Spleen (tissue), 7 donors: ENCODE results near the gene TNS1.

ENCODE experiments used
- CTCF ChIP-seq, 11 experiments: fragments of 200-600 bp in 7 of 11; fragments of 450-650 bp in 4 of 11; sonication (generic) in 4 of 11; IDR thresholded peaks in 8 of 11; conservative IDR thresholded peaks in 3 of 11; 1 replicate in 7 of 11; 2 replicates in 4 of 11; pipeline versions ENCODE4 v1.4.0 to v1.8.0; 2016 to 2021; ENCODE audit warnings: antibody characterized with exemption in 11 of 11, inconsistent platforms in 4 of 11, mild to moderate bottlenecking in 1 of 11
- POLR2A ChIP-seq, 3 donors: fragments of 450-650 bp; IDR thresholded peaks; one replicate each; pipeline ENCODE4 v1.5.1; 2017; ENCODE audit warnings: antibody characterized with exemption in 3 of 3, mild to moderate bottlenecking in 1 of 3
- POLR2AphosphoS5 ChIP-seq, 3 donors: sonication (generic); formaldehyde crosslinking; IDR thresholded peaks; one replicate each; pipeline ENCODE4 v1.5.1; 2017; ENCODE audit warnings: antibody characterized with exemption in 3 of 3
- donor health status: DM: no; HTN: no; CAD: no; lungs with moderate emphysema.
- donor health status: DM: no; HTN: no; CAD: no.
- donor health status: DM: no; HTN: no; CAD: no.

- TF ChIP-seq CTCF (IDR thresholded peaks at IDR 0.05 in 8 of 11, conservative IDR thresholded peaks at IDR 0.05 in 3 of 11) (no peak), POLR2AphosphoS5 (IDR thresholded peaks at IDR 0.05) (no peak), POLR2A (IDR thresholded peaks at IDR 0.05) (no peak)
These were observed 197.8 kb downstream of the TNS1 start for GRCh38 chr2:217804791-217805667.
